GM10248 (cell line): Measurements from ENCODE around the gene ARL6IP1.

Experiments used
- CTCF ChIA-PET: fragments of 300-600 bp; sonication (Branson Sonifier 250); formaldehyde crosslinking; extraction: SDS; loops from one replicate; lab custom pipeline; 2021; ENCODE audit warnings: antibody characterized with exemption; lab: Yijun Ruan, JAX
- POLR2A ChIA-PET: fragments of 350-650 bp; sonication (Branson Sonifier 250); formaldehyde crosslinking; extraction: SDS; loops from one replicate; lab custom pipeline; 2020; ENCODE audit warnings: antibody characterized with exemption; lab: Yijun Ruan, JAX
- DNase-seq: peaks from one replicate; pipeline ENCODE4 v3.0.0; 2012; ENCODE audit errors: extremely low spot score
- CTCF ChIP-seq: IDR thresholded peaks from 2 replicates; pipeline ENCODE4 v1.5.1; 2012; ENCODE audit warnings: mild to moderate bottlenecking, low read depth; ENCODE audit errors: extremely low read depth, missing control alignments, control extremely low read depth

Gene ARL6IP1

GRCh38 chr16:18802767-18803343 is 1.5 kb upstream of the ARL6IP1 start:
- TF ChIP-seq CTCF: no peak
- ChIA-PET CTCF (interaction anchor here (0.9 to 2.1 kb wide), 8 partner anchors 7 to 167 kb away, joined by 3 to 27 read pairs (median 4); partner anchors contain the start of gene RPS15A), POLR2A (interaction anchor here (0.6 kb wide), 1 partner anchor 150 kb away, joined by 8 read pairs; no protein-coding TSS in a partner anchor)
- no peak for DNase-seq

DNA sequence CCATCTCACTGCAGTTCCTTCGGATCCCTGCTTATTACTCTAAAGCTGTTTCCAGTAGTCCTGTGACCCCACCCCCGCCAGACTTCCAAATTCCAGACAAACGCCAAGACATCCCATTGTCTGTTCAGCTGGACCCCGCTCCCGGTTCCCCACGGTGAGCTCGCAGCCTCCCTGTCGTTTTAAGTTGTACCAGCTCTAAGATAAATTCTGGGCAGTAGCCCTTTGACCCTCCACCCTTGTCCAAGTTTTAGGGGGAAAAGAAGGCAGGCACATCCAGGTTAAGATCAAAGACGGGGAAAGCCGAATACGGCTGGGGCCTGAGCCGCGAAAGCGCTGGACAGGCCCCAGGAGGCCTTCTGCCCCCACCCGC is 589 bp downstream of the ARL6IP1 start:
- TF ChIP-seq CTCF: no peak
- ChIA-PET CTCF (interaction anchor here (0.6 to 3.4 kb wide), 16 partner anchors 9 to 169 kb away, joined by 3 to 46 read pairs (median 4); partner anchors contain the start of gene RPS15A), POLR2A (interaction anchor here (0.6 to 5.0 kb wide), 3 partner anchors 12 to 1730 kb away, joined by 3 to 107 read pairs (median 5); partner anchors contain the start of gene RPS15A)
- no peak for DNase-seq

GRCh38 chr16:18800293-18800692 is 1.1 kb downstream of the ARL6IP1 start:
- ChIA-PET POLR2A (interaction anchor here (5.0 kb wide), 1 partner anchor 11 kb away, joined by 107 read pairs; the partner anchor contains the start of gene RPS15A), CTCF (interaction anchor here (0.8 to 3.4 kb wide), 8 partner anchors 9 to 168 kb away, joined by 3 to 46 read pairs (median 4); partner anchors contain the start of gene RPS15A)
- no peak for DNase-seq
- no peak for TF ChIP-seq CTCF

DNA sequence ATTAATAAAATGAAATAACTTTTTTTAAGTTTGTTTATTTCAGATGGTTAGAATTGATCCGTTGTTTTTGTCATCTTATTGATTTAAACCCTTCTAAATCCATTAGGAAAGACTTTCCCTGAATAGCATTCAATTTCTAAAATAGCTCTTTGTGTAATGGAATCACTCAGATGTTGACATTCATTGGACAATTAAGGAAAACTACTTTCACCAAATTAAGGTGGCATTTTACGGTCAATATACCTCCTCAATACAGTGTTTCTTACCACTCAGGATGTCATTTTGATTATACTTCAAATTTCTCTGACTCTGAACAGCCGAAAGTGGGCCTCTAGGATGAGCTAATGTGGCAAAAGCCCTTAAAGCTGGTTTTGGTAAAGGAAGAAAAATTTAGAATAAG is 1.8 kb downstream of the ARL6IP1 start:
- CTCF ChIA-PET: interaction anchor here (1.7 to 3.4 kb wide), 3 partner anchors 8 to 12 kb away, joined by 3 to 46 read pairs (median 4); partner anchors contain the start of gene RPS15A
- TF ChIP-seq CTCF: no peak

GRCh38 chr16:18797746-18798145 is 3.6 kb downstream of the ARL6IP1 start:
- POLR2A ChIA-PET: interaction anchor here (0.6 to 5.0 kb wide), 2 partner anchors 9 to 706 kb away, joined by 3 to 107 read pairs; partner anchors contain the start of gene RPS15A
- CTCF ChIA-PET: no interaction called here
- DNase-seq: no peak
- TF ChIP-seq CTCF: no peak

More for the DNA sequence above, 1.8 kb downstream of the ARL6IP1 start:
- DNase-seq: no peak
- POLR2A ChIA-PET: interaction anchor here (5.0 kb wide), 1 partner anchor 10 kb away, joined by 107 read pairs; the partner anchor contains the start of gene RPS15A

DNA sequence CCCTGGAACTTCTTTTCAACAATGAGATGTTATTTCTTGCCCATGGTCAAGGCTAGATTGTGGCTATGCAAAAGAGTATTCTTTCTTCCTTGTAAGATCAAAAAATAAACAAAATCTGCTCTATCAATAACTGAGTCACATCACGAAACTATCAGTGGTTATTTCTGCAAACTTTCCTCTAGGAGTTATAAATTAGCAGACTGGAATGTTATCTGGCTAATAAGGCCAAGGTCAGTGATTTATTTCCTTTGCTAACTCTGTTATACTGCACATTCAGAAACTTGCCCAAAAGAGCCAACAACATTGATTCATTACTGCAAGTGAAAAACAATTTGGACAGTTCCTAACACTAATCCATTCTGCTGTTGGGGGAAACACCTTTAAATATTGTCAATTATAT is 5.0 kb downstream of the ARL6IP1 start:
- DNase-seq: no peak
- ChIA-PET CTCF (no interaction called here), POLR2A (no interaction called here)
- TF ChIP-seq CTCF: no peak
